ENCODE results near the gene ZIC2.

DNA sequence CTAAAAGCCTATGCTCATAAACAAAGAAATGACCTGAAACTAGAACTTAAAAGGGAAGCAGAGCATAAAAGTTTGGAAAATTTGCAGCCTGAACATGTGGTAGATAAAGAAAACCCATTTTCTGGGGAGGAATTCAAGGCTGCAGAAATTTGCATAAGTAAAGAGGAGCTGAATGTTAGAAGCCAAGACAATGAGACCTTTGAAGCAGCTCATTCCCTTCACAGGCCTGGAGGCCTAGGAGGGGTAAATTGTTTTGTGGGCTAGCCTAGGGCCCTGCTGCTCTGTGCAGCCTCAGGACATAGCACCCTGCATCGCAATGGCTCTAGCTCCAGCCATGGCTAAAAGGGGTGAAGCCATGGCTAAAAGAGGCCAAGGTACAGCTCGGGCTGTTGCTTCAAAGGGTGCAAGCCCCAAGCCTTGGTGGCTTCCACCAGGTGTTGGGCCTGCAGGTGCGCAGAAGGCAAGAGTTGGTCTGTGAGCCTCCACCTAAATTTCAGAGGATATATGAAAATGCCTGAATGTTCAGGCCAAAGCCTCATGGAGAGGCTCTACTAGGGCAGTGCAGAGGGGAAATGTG, 38.3 kb downstream of the ZIC2 start:
- no peak for TF ChIP-seq EZH2 (IDR thresholded peaks at IDR 0.05; ENCODE audit: borderline replicate concordance, insufficient read depth, low read length, poor library complexity, severe bottlenecking)
- TF ChIP-seq EP300 (conservative IDR thresholded peaks at IDR 0.05; ENCODE audit: poor library complexity, severe bottlenecking): no peak
- no peak for TF ChIP-seq MXI1 (conservative IDR thresholded peaks at IDR 0.05; ENCODE audit: poor library complexity, severe bottlenecking)
- no peak for TF ChIP-seq CTCF (IDR thresholded peaks at IDR 0.05; ENCODE audit: poor library complexity, severe bottlenecking)
- no peak for TF ChIP-seq POLR2AphosphoS5 (IDR thresholded peaks at IDR 0.05)
